ENCODE measurements around the gene RTN4IP1. TPM values are rescaled to one million over a fixed set of nuclear protein-coding genes. Genes with fewer than 3 reads are reported as not detected.

The RTN4IP1 gene
- total RNA-seq, 1 experiment from 2014 or later: 19.2 TPM

DNA sequence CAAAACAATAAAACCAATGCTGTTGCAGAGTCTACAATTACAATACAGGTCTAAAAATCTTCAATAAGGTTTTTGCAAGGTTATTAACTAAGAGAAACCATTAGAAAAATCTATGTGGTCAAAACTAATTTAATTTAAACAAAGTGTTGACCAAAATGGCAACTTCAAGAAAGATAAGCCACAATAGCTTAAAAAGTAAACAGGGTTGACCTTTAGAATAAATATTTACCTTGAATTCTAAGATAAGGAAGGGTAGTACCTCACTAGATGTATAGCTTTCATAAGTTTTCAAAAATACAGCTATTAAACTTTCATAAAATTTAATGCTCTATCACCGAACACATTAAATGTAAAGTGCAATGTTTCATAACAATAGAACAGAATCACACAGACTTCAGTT is 11.4 kb downstream of the RTN4IP1 start (continued):
- no peak for TF ChIP-seq CDX4 (CRISPR knock-in tag; IDR thresholded peaks at IDR 0.05; ENCODE audit: borderline replicate concordance)

- H3K36me3 Mint-ChIP-seq: peaks cover 12% of the 10 kb centered on the region
- POLR2A ChIA-PET: no interaction called here
- CTCF ChIA-PET: interaction anchor here (1.2 to 1.3 kb wide), 2 partner anchors 9 to 380 kb away, joined by 3 to 4 read pairs; no protein-coding TSS in a partner anchor
- DNase-seq (ENCODE audit: low spot score) (no peak), ATAC-seq (no peak)
- H3K4me3 Mint-ChIP-seq: no peak overlapping the region
- H3K4me1 Mint-ChIP-seq: peaks cover 65% of the 10 kb centered on the region
- H3K27ac Mint-ChIP-seq: peak overlapping the region; percentile 81; the same call in 1 of the 2 replicates
- no peaks in the 10 kb centered on the region for H3K27me3 Mint-ChIP-seq (ENCODE audit: low read depth)
- TF ChIP-seq ELF4 (CRISPR knock-in tag; IDR thresholded peaks at IDR 0.05; ENCODE audit: low read depth) (no peak), USF1 (CRISPR knock-in tag; IDR thresholded peaks at IDR 0.05) (no peak), FOXP4 (CRISPR knock-in tag; IDR thresholded peaks at IDR 0.05) (no peak), SOX15 (CRISPR knock-in tag; IDR thresholded peaks at IDR 0.05) (no peak), ATF1 (CRISPR knock-in tag; IDR thresholded peaks at IDR 0.05) (no peak), GTF2I (CRISPR knock-in tag; conservative IDR thresholded peaks at IDR 0.05) (no peak)
- TF ChIP-seq, protein P1, sequence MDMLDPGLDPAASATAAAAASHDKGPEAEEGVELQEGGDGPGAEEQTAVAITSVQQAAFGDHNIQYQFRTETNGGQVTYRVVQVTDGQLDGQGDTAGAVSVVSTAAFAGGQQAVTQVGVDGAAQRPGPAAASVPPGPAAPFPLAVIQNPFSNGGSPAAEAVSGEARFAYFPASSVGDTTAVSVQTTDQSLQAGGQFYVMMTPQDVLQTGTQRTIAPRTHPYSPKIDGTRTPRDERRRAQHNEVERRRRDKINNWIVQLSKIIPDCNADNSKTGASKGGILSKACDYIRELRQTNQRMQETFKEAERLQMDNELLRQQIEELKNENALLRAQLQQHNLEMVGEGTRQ (CRISPR knock-in tag; IDR thresholded peaks at IDR 0.05): no peak
- peaks cover 4% of the 10 kb centered on the region for H3K9me3 Mint-ChIP-seq
These were observed 12.0 kb downstream of the RTN4IP1 start for GRCh38 chr6:106617302-106617701.

DNA sequence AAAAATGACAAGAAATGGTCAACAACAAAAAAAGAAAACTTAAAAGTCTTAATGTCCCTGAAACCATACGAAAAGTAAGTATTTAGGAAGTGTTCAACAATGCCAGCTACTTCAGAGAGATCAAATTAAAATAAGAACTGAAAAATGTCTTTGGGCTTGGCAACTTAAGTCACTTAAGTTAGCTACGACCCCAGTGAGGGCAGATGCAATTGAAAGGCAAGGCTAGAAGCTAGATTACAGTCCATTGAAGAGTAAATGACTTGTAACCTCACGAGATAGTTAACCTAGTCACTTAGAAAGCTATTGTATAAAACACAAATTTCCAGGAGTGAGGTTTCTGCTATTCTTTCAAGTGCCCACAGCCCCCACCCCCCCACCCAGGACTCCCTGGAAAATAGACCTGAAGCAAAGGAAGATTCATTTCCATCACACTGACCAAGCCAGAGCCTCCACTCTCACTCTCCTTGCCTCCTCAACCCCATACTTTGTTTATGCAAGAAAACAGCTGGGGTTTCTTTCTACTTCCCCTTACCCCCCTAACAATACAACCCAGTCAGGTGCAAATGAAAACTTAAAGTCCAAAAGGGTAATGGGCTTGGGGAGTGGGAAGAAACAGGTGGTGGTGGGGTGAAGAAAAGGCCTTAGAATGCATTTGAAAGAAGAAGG is 14.6 kb downstream of the RTN4IP1 start:
- H3K27me3 Mint-ChIP-seq (ENCODE audit: low read depth): no peaks in the 10 kb centered on the region
- no peaks in the 10 kb centered on the region for H3K9me3 Mint-ChIP-seq
- peak; percentile 79 for ATAC-seq
- ChIA-PET CTCF (interaction anchor here (0.6 to 2.1 kb wide), 5 partner anchors 48 to 365 kb away, joined by 3 to 11 read pairs (median 4); partner anchors contain the start of gene CRYBG1), POLR2A (interaction anchor here (1.0 kb wide), 1 partner anchor 365 kb away, joined by 3 read pairs; no protein-coding TSS in a partner anchor)
- peaks cover 11% of the 10 kb centered on the region for H3K36me3 Mint-ChIP-seq
- H3K4me3 Mint-ChIP-seq: peak overlapping the region; percentile 43
- peak overlapping the region; percentile 99 for H3K27ac Mint-ChIP-seq
- peaks cover 75% of the 10 kb centered on the region for H3K4me1 Mint-ChIP-seq
- no peak for DNase-seq (ENCODE audit: low spot score)
- no peak for TF ChIP-seq FOXJ3 (CRISPR knock-in tag; IDR thresholded peaks at IDR 0.05; ENCODE audit: borderline replicate concordance)
- TF ChIP-seq ERG (CRISPR knock-in tag; IDR thresholded peaks at IDR 0.05): no peak
- TF ChIP-seq, protein P1 (CRISPR knock-in tag; IDR thresholded peaks at IDR 0.05): no peak
- TF ChIP-seq SMAD3 (CRISPR knock-in tag; IDR thresholded peaks at IDR 0.05; ENCODE audit: borderline replicate concordance): no peak
- TF ChIP-seq PRRX2 (CRISPR knock-in tag; IDR thresholded peaks at IDR 0.05): no peak
- no peak for TF ChIP-seq NR1H2 (CRISPR knock-in tag; IDR thresholded peaks at IDR 0.05)
- no peak for TF ChIP-seq FOXP1 (CRISPR knock-in tag; IDR thresholded peaks at IDR 0.05; ENCODE audit: borderline replicate concordance)
- TF ChIP-seq NFYB (CRISPR knock-in tag; conservative IDR thresholded peaks at IDR 0.05; ENCODE audit: low read depth): no peak
- TF ChIP-seq RORB (CRISPR knock-in tag; IDR thresholded peaks at IDR 0.05): no peak
- TF ChIP-seq KAT7 (CRISPR knock-in tag; IDR thresholded peaks at IDR 0.05; ENCODE audit: borderline replicate concordance): no peak
- no peak for TF ChIP-seq TEAD4 (CRISPR knock-in tag; IDR thresholded peaks at IDR 0.05)
- no peak for TF ChIP-seq GRHL2 (CRISPR knock-in tag; IDR thresholded peaks at IDR 0.05; ENCODE audit: insufficient replicate concordance, severe bottlenecking)
- TF ChIP-seq NFATC4 (CRISPR knock-in tag; IDR thresholded peaks at IDR 0.05): no peak
- no peak for TF ChIP-seq ZNF423 (CRISPR knock-in tag; IDR thresholded peaks at IDR 0.05)
- TF ChIP-seq ETV6 (CRISPR knock-in tag; IDR thresholded peaks at IDR 0.05): peak; percentile 18; the same call in 1 of the 2 replicates
- peak; percentile 79; the same call in 1 of the 2 replicates for TF ChIP-seq FOXP4 (CRISPR knock-in tag; IDR thresholded peaks at IDR 0.05)
- no peak for TF ChIP-seq SMAD4 (CRISPR knock-in tag; IDR thresholded peaks at IDR 0.05)
- TF ChIP-seq E2F5 (CRISPR knock-in tag; IDR thresholded peaks at IDR 0.05): no peak

All from WTC11 (cell line).